Suprapubic skin (tissue), 4 donors: ENCODE data around the gene ZNF512B. TPM values are rescaled to one million over a fixed set of nuclear protein-coding genes. Genes with fewer than 3 reads are reported as not detected.
A peak's percentile ranks its signal among the peaks of the same experiment; 100 is the strongest.

Source experiments
- DNase-seq, 2 donors: peaks; one replicate each; pipeline ENCODE4 v3.0.0-alpha.2; 2019; ENCODE audit warnings: low spot score in 2 of 2
- H3K27ac ChIP-seq: fragments of 200-600 bp; sonication (generic); one replicate; pipeline ENCODE4 v1.5.1; 2019
- H3K27me3 ChIP-seq: fragments of 200-600 bp; sonication (generic); one replicate; pipeline ENCODE4 v1.5.1; 2019
- H3K36me3 ChIP-seq: fragments of 200-600 bp; sonication (generic); one replicate; pipeline ENCODE4 v1.5.1; 2019
- H3K4me1 ChIP-seq: fragments of 200-600 bp; sonication (generic); one replicate; pipeline ENCODE4 v1.5.1; 2019
- H3K4me3 ChIP-seq: fragments of 200-600 bp; sonication (generic); one replicate; pipeline ENCODE4 v1.5.1; 2019; ENCODE audit warnings: mild to moderate bottlenecking
- H3K9me3 ChIP-seq: fragments of 200-600 bp; sonication (generic); one replicate; pipeline ENCODE4 v1.5.1; 2019
- EP300 ChIP-seq: sonication (generic); formaldehyde crosslinking; IDR thresholded peaks from one replicate; pipeline ENCODE4 v1.6.1; 2017; ENCODE audit warnings: antibody characterized with exemption
- POLR2A ChIP-seq, 2 donors: fragments of 450-650 bp; IDR thresholded peaks; one replicate each; pipeline ENCODE4 v1.6.1; 2017; ENCODE audit warnings: antibody characterized with exemption in 2 of 2, mild to moderate bottlenecking in 2 of 2, moderate library complexity in 2 of 2
- POLR2AphosphoS5 ChIP-seq, 3 donors: sonication (generic); formaldehyde crosslinking; IDR thresholded peaks; one replicate each; pipeline ENCODE4 v1.6.1; 2017; ENCODE audit warnings: antibody characterized with exemption in 3 of 3
- WGBS: methylation state at CpG from one replicate; pipeline ENCODE4 v1.1.5; 2018; 5-methylcytosine and 5-hydroxymethylcytosine counted together
- total RNA-seq, 4 donors: library from RNA; depleted of rRNA; stranded (reverse); fragments of >200 nt; gene quantifications; one replicate each; pipeline ENCODE4 v1.1.0, GENCODE V29; 2016
- TF ChIP-seq, protein P1 (sequence below), 2 donors: fragments of 200-600 bp in 1 of 2; fragments of 450-650 bp in 1 of 2; sonication (generic) in 1 of 2; IDR thresholded peaks; one replicate each; pipeline ENCODE4 v1.5.1; 2016 to 2019; ENCODE audit warnings: antibody characterized with exemption in 2 of 2, mild to moderate bottlenecking in 1 of 2, moderate library complexity in 1 of 2

Gene ZNF512B
- total RNA-seq, 4 donors from 2014 or later: 17.7 to 32.4 (median 24.3) TPM

GRCh38 chr20:63953764-63954429 lies 15.8 kb downstream of the ZNF512B start:
- no peak overlapping the region for H3K27ac ChIP-seq
- peaks cover under 1% of the 10 kb centered on the region for H3K36me3 ChIP-seq
- peaks cover 87% of the 10 kb centered on the region for H3K4me1 ChIP-seq
- no peak for TF ChIP-seq POLR2AphosphoS5 (IDR thresholded peaks at IDR 0.05)
- no peak for TF ChIP-seq POLR2A (IDR thresholded peaks at IDR 0.05)
- TF ChIP-seq, protein P1, sequence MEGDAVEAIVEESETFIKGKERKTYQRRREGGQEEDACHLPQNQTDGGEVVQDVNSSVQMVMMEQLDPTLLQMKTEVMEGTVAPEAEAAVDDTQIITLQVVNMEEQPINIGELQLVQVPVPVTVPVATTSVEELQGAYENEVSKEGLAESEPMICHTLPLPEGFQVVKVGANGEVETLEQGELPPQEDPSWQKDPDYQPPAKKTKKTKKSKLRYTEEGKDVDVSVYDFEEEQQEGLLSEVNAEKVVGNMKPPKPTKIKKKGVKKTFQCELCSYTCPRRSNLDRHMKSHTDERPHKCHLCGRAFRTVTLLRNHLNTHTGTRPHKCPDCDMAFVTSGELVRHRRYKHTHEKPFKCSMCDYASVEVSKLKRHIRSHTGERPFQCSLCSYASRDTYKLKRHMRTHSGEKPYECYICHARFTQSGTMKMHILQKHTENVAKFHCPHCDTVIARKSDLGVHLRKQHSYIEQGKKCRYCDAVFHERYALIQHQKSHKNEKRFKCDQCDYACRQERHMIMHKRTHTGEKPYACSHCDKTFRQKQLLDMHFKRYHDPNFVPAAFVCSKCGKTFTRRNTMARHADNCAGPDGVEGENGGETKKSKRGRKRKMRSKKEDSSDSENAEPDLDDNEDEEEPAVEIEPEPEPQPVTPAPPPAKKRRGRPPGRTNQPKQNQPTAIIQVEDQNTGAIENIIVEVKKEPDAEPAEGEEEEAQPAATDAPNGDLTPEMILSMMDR (IDR thresholded peaks at IDR 0.05): no peak
- no peak for TF ChIP-seq EP300
- no peak for DNase-seq
- H3K4me3 ChIP-seq: no peak overlapping the region
- 78% methylated on average over 13 of the region's 13 CpGs for WGBS
- no peaks in the 10 kb centered on the region for H3K9me3 ChIP-seq
- no peaks in the 10 kb centered on the region for H3K27me3 ChIP-seq

DNA sequence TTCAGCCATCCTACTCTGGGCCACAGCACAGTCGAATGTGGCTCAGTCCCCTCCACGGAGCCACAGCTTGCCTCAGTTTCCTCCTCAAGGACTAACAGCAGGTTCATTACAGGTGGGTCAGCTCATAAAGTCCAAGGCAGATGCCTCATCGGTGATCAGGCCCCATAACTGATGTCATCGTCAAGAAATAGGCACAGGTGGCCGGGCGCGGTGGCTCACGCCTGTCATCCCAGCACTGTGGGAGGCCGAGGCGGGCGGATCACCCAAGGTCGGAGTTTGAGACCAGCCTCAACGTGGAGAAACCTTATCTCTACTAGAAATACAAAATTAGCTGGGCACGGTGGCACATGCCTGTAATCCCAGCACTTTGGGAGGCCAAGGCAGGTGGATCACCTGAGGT lies 17.0 kb downstream of the ZNF512B start:
- TF ChIP-seq POLR2AphosphoS5 (IDR thresholded peaks at IDR 0.05) (no peak), EP300 (no peak), POLR2A (IDR thresholded peaks at IDR 0.05) (no peak)
- TF ChIP-seq, protein P1 (IDR thresholded peaks at IDR 0.05): no peak
- H3K4me1 ChIP-seq: peaks cover 90% of the 10 kb centered on the region
- no peak overlapping the region for H3K27ac ChIP-seq
- WGBS: 86% methylated on average over 14 of the region's 14 CpGs
- no peaks in the 10 kb centered on the region for H3K9me3 ChIP-seq
- DNase-seq: no peak
- no peaks in the 10 kb centered on the region for H3K27me3 ChIP-seq
- H3K4me3 ChIP-seq: no peak overlapping the region
- no peaks in the 10 kb centered on the region for H3K36me3 ChIP-seq

- H3K9me3 ChIP-seq: no peaks in the 10 kb centered on the region
- H3K27ac ChIP-seq: peak overlapping the region; percentile 42
- DNase-seq: no peak
- 20% methylated on average over 1 of the region's 15 CpGs for WGBS
- TF ChIP-seq EP300 (no peak), POLR2AphosphoS5 (IDR thresholded peaks at IDR 0.05) (no peak), POLR2A (IDR thresholded peaks at IDR 0.05) (no peak)
- TF ChIP-seq, protein P1 (IDR thresholded peaks at IDR 0.05): no peak
- no peaks in the 10 kb centered on the region for H3K36me3 ChIP-seq
- peaks cover 90% of the 10 kb centered on the region for H3K4me1 ChIP-seq
- H3K27me3 ChIP-seq: no peaks in the 10 kb centered on the region
- H3K4me3 ChIP-seq: no peak overlapping the region
Observed at GRCh38 chr20:63952210-63952535, 17.6 kb downstream of the ZNF512B start.

GRCh38 chr20:63951398-63952209 lies 18.1 kb downstream of the ZNF512B start:
- Histone ChIP-seq H3K27ac (peak overlapping the region; percentile 48), H3K27me3 (no peaks in the 10 kb centered on the region), H3K4me3 (no peak overlapping the region), H3K9me3 (no peaks in the 10 kb centered on the region), H3K4me1 (peaks cover 88% of the 10 kb centered on the region), H3K36me3 (no peaks in the 10 kb centered on the region)
- DNase-seq: no peak
- TF ChIP-seq, protein P1 (IDR thresholded peaks at IDR 0.05): no peak
- TF ChIP-seq POLR2A (IDR thresholded peaks at IDR 0.05) (no peak), EP300 (no peak), POLR2AphosphoS5 (IDR thresholded peaks at IDR 0.05) (no peak)
- 62% methylated on average over 7 of the region's 17 CpGs for WGBS

GRCh38 chr20:63950701-63951397 lies 18.9 kb downstream of the ZNF512B start:
- peak overlapping the region; percentile 76 for H3K27ac ChIP-seq
- H3K4me3 ChIP-seq: no peak overlapping the region
- no peak for TF ChIP-seq EP300
- no peaks in the 10 kb centered on the region for H3K9me3 ChIP-seq
- H3K4me1 ChIP-seq: peaks cover 88% of the 10 kb centered on the region
- DNase-seq: no peak
- 60% methylated on average over 1 of the region's 20 CpGs for WGBS
- no peaks in the 10 kb centered on the region for H3K27me3 ChIP-seq
- peaks cover 7% of the 10 kb centered on the region for H3K36me3 ChIP-seq
